Jurkat, Clone E6-1 (cell line): ENCODE results near the gene ARMC5.
"Not testable (repeated sequence)": the region's sequence is repeated elsewhere in the genome, so short reads cannot be mapped to it uniquely, and the experiment has no call there.

Experiments
- DNase-seq: peaks from one replicate; pipeline ENCODE4 v3.0.0-alpha.2; 2011; ENCODE audit warnings: low read depth, low spot score
- H3K4me3 ChIP-seq: 2 replicates; pipeline ENCODE4 v1.5.1; 2011; ENCODE audit warnings: mild to moderate bottlenecking, low read length, control low read depth, moderate library complexity

ARMC5 gene

GRCh38 chr16:31473264-31473984, 14.1 kb downstream of the ARMC5 start:
- H3K4me3 ChIP-seq, result no peak overlapping the region
- DNase-seq, result no peak

- H3K4me3 ChIP-seq, result no peak overlapping the region
- DNase-seq, result no peak
These were observed 14.9 kb downstream of the ARMC5 start for GRCh38 chr16:31474173-31474714.

- DNase-seq, result no peak
- no peak overlapping the region for H3K4me3 ChIP-seq
These were observed 15.8 kb downstream of the ARMC5 start for GRCh38 chr16:31474773-31475738.

GRCh38 chr16:31475946-31476302, 16.6 kb downstream of the ARMC5 start:
- H3K4me3 ChIP-seq, result no peak overlapping the region
- DNase-seq, result no peak

- DNase-seq, result peak; percentile 72
- peak overlapping the region; percentile 54 for H3K4me3 ChIP-seq
These were observed 17.3 kb downstream of the ARMC5 start for GRCh38 chr16:31476303-31477219.

GRCh38 chr16:31477220-31478216, 18.2 kb downstream of the ARMC5 start:
- peak overlapping the region; percentile 44 for H3K4me3 ChIP-seq
- no peak for DNase-seq

GRCh38 chr16:31478956-31479355, 19.7 kb downstream of the ARMC5 start:
- no peak overlapping the region for H3K4me3 ChIP-seq
- no peak for DNase-seq

GRCh38 chr16:31479751-31480150, 20.4 kb downstream of the ARMC5 start:
- H3K4me3 ChIP-seq, result no peak overlapping the region

GRCh38 chr16:31480851-31481536, 21.7 kb downstream of the ARMC5 start:
- DNase-seq, result no peak
- no peak overlapping the region for H3K4me3 ChIP-seq

More at GRCh38 chr16:31479751-31480150, 20.4 kb downstream of the ARMC5 start:
- DNase-seq, result no peak

- DNase-seq, result no peak
- no peak within 1 kb of the TSS for H3K4me3 ChIP-seq
These were observed 23.8 kb downstream of the ARMC5 start, which contains the start of gene SLC5A2 for GRCh38 chr16:31483081-31483480. TSS of gene SLC5A2 (plus strand) at chr16:31483123. CDS start at chr16:31483137, 14 bp downstream.

- DNase-seq, H3K4me3 ChIP-seq: not testable (repeated sequence)
These were observed 24.7 kb downstream of the ARMC5 start for GRCh38 chr16:31484048-31484447.

GRCh38 chr16:31484491-31485171, 25.3 kb downstream of the ARMC5 start:
- no peak overlapping the region for H3K4me3 ChIP-seq
- no peak for DNase-seq

GRCh38 chr16:31485571-31485970, 26.3 kb downstream of the ARMC5 start:
- DNase-seq, result no peak
- no peak overlapping the region for H3K4me3 ChIP-seq

- no peak overlapping the region for H3K4me3 ChIP-seq
- no peak for DNase-seq
These were observed 26.7 kb downstream of the ARMC5 start for GRCh38 chr16:31486045-31486444.

- DNase-seq, result no peak
- peak overlapping the region; percentile 48 for H3K4me3 ChIP-seq
These were observed 27.9 kb downstream of the ARMC5 start for GRCh38 chr16:31487071-31487719.
